ENCODE results near the gene IL3RA. TPM values are rescaled to one million over a fixed set of nuclear protein-coding genes. Genes with fewer than 3 reads are reported as not detected.
"Not testable (repeated sequence)": the region's sequence is repeated elsewhere in the genome, so short reads cannot be mapped to it uniquely, and the experiment has no call there.

Gene IL3RA
- total RNA-seq, 2 donors from 2014 or later: 2.4 to 3.2 TPM

DNA sequence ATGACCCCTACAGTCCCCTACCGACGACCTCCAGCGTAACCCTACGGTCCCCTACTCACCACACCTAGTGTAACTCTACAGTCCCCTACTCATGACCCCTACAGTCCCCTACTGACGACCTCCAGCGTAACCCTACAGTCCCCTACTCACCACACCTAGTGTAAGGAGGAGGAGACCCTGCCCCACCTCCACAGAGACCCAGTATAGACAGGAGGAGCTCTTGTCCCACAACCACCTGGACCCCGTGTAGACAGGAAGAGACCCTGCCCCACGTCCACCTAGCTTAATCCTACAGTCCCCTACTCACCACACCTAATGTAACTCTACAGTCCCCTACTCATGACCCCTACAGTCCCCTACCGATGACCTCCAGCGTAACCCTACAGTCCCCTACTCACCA, 41.0 kb upstream of the IL3RA start:
- Histone ChIP-seq H3K9me3 (peaks cover 0 to under 1% of the 10 kb centered on the region in 2 donors), H3K27me3 (no peaks in the 10 kb centered on the region), H3K4me1 (no peaks in the 10 kb centered on the region), H3K27ac (no peak overlapping the region), H3K36me3 (no peaks in the 10 kb centered on the region), H3K4me3 (no peak overlapping the region)
- TF ChIP-seq, protein P1, sequence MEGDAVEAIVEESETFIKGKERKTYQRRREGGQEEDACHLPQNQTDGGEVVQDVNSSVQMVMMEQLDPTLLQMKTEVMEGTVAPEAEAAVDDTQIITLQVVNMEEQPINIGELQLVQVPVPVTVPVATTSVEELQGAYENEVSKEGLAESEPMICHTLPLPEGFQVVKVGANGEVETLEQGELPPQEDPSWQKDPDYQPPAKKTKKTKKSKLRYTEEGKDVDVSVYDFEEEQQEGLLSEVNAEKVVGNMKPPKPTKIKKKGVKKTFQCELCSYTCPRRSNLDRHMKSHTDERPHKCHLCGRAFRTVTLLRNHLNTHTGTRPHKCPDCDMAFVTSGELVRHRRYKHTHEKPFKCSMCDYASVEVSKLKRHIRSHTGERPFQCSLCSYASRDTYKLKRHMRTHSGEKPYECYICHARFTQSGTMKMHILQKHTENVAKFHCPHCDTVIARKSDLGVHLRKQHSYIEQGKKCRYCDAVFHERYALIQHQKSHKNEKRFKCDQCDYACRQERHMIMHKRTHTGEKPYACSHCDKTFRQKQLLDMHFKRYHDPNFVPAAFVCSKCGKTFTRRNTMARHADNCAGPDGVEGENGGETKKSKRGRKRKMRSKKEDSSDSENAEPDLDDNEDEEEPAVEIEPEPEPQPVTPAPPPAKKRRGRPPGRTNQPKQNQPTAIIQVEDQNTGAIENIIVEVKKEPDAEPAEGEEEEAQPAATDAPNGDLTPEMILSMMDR (IDR thresholded peaks at IDR 0.05): no peak
- no peak for DNase-seq (ENCODE audit: low spot score)

DNA sequence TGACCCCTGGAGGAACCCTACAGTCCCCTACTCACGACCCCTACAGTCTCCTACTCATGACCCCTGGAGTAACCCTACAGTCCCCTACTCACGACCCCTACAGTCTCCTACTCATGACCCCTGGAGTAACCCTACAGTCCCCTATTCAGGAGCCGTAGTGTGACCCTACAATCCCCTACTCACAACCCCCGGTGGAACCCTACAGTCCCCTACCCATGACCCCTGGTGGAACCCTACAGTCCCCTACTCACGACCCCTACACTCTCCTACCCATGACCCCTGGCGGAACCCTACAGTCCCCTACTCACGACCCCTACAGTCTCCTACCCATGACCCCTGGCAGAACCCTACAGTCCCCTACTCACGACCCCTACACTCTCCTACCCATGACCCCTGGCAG, 39.0 kb upstream of the IL3RA start:
- H3K27me3 ChIP-seq; H3K36me3 ChIP-seq; H3K4me3 ChIP-seq; H3K9me3 ChIP-seq; DNase-seq (ENCODE audit: low spot score); H3K27ac ChIP-seq; H3K4me1 ChIP-seq: not testable (repeated sequence)

DNA sequence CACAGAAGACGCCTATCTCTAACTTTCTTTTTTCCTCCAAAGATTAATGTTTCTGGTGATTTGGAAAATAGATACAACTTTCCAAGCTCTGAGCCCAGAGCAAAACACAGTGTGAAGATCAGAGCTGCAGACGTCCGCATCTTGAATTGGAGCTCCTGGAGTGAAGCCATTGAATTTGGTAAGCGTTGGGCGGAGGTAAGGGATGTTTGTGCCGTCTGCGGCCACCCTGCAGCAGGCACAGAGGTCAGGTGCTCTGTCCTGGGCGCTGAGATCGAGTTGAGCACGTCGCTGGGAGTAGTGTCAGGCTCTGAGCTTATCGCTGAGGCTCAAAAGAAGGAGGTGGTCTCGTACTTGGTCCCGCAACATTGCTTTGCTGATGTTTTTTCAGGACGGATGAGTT, 36.1 kb upstream of the IL3RA start:
- DNase-seq (ENCODE audit: low spot score): no peak
- Histone ChIP-seq H3K36me3 (no peaks in the 10 kb centered on the region), H3K4me1 (no peaks in the 10 kb centered on the region), H3K9me3 (no peaks in the 10 kb centered on the region), H3K4me3 (no peak overlapping the region), H3K27ac (no peak overlapping the region), H3K27me3 (no peaks in the 10 kb centered on the region)
- TF ChIP-seq, protein P1 (IDR thresholded peaks at IDR 0.05): no peak

DNA sequence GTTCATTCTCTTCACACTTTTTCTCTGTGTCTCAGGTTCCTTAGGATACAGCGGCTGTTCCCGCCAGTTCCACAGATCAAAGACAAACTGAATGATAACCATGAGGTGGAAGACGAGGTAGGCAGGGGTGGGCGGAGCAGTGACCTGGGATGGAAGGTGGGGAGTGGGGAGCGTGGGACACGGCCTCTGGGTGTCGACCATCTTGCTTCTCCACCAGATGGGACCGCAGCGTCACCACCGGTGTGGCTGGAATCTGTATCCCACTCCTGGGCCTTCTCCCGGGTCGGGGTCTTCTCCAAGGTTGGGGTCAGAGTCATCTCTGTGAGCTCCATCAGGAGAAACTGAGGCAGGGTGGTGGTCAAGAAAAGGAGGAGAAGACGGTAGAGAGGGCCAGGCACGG, 31.2 kb upstream of the IL3RA start:
- H3K36me3 ChIP-seq: no peaks in the 10 kb centered on the region
- no peaks in the 10 kb centered on the region for H3K4me1 ChIP-seq
- TF ChIP-seq, protein P1 (IDR thresholded peaks at IDR 0.05): no peak
- no peak for DNase-seq (ENCODE audit: low spot score)
- H3K4me3 ChIP-seq: no peak overlapping the region
- peaks cover 0 to 10% of the 10 kb centered on the region in 2 donors for H3K9me3 ChIP-seq
- no peaks in the 10 kb centered on the region for H3K27me3 ChIP-seq
- no peak overlapping the region for H3K27ac ChIP-seq

DNA sequence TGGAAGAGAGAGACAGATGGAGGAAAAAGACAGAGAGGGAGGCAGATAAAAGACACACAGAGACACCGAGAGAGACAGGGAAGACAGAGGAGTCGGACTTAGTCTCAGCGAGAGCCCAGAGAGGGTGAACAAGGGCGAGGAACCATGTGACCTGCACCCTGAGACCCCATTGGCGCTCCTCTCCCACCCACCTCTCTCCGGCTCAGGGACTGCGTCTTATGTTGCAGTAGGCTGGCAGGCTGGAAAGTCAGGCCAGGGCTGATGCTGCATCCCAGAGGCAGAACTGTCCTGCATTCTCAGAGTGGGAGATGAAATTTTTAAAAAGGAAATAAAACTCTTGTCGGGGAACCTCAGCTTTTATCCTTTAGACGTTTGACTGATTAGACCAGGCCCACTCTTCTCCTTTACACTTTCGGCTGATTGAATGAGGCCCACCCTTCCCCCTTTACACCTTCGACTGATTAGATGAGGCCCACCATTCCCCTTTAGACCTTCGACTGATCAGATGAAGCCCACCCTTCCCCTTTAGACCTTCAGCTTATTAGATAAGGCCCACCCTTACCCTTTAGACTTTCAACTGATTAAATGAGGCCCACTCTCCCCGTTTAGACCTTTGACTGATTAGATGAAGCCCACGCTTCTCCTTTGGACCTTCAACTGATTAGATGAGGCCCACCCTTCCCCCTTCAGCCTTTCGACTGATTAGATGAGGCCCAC, 29.5 kb upstream of the IL3RA start:
- DNase-seq (ENCODE audit: low spot score): no peak
- Histone ChIP-seq H3K4me1 (no peaks in the 10 kb centered on the region), H3K4me3 (no peak overlapping the region), H3K27ac (no peak overlapping the region), H3K27me3 (no peaks in the 10 kb centered on the region), H3K9me3 (peaks cover 0 to 10% of the 10 kb centered on the region in 2 donors), H3K36me3 (no peaks in the 10 kb centered on the region)
- TF ChIP-seq, protein P1 (IDR thresholded peaks at IDR 0.05): no peak

DNA sequence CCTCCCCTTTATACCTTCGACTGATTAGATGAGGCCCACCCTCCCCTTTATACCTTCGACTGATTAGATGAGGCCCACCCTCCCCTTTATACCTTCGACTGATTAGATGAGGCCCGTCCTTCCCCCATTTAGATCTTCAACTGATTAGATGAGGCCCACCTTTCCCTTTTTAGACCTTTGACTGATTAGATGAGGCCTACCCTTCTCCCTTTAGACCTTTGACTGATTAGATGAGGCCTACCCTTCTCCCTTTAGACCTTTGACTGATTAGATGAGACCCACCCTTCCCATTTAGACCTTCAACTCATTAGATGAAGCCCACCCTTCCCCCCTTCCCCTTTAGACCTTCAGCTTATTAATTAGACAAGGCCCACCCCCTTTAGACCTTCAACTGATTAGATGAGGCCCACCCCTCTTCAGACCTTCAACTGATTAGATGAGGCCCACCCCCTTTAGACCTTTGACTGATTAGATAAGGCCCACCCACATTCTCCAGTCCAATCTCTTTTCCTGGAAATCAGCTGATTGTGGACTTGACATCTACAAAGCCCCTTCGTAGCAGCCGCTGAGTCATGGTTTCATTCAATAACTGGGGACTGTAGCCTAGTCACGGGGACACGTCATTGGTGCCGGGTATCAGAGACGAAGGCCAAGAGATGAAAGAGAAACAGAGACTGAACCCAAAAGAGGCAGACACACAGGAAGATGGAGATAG, 28.8 kb upstream of the IL3RA start:
- no peak for DNase-seq (ENCODE audit: low spot score)
- H3K27ac ChIP-seq: no peak overlapping the region
- H3K4me3 ChIP-seq: no peak overlapping the region
- H3K4me1 ChIP-seq: no peaks in the 10 kb centered on the region
- TF ChIP-seq, protein P1 (IDR thresholded peaks at IDR 0.05): no peak
- no peaks in the 10 kb centered on the region for H3K36me3 ChIP-seq
- H3K27me3 ChIP-seq: no peaks in the 10 kb centered on the region
- peaks cover 0 to 10% of the 10 kb centered on the region in 2 donors for H3K9me3 ChIP-seq
